PC-3 (cell line): Measurements from ENCODE around the gene MFAP3. TPM values are rescaled to one million over a fixed set of nuclear protein-coding genes. Genes with fewer than 3 reads are reported as not detected.
"Not testable (repeated sequence)": the region's sequence is repeated elsewhere in the genome, so short reads cannot be mapped to it uniquely, and the experiment has no call there.

Experiments
- ATAC-seq: fragments of 200-7000 bp; cut with Tn5 transposase; 2 replicates; pipeline ENCODE4 v1.9.1; 2020; ENCODE audit warnings: mild to moderate bottlenecking, moderate library complexity
- BruUV-seq: library from RNA; stranded (reverse); fragments of 400-500 nt; replicated peaks from 2 replicates; lab custom pipeline; 2021; lab: Mats Ljungman, UMichigan
- CTCF ChIA-PET: fragments of 300-600 bp; sonication (Branson Sonifier 250); formaldehyde crosslinking; loops from one replicate; lab custom pipeline; 2022; ENCODE audit warnings: antibody characterized with exemption; lab: Charles Lee
- POLR2A ChIA-PET: fragments of 300-600 bp; sonication (Branson Sonifier 250); formaldehyde crosslinking; loops from one replicate; lab custom pipeline; 2022; ENCODE audit warnings: antibody characterized with exemption; ENCODE audit not compliant: unreplicated experiment; lab: Charles Lee
- DNase-seq: peaks from one replicate; pipeline ENCODE4 v3.0.0-alpha.2; 2015
- H2AFZ ChIP-seq: fragments of 300-600 bp; sonication (generic); 2 replicates; pipeline ENCODE4 v1.6.0; 2016; ENCODE audit warnings: antibody characterized with exemption, low read length
- H3F3A ChIP-seq: fragments of 300-600 bp; sonication (generic); one replicate; pipeline ENCODE4 v1.6.0; 2017; ENCODE audit warnings: antibody characterized with exemption, low read length, control low read depth, mild to moderate bottlenecking; ENCODE audit not compliant: unreplicated experiment
- H3K27ac ChIP-seq: fragments of 300-600 bp; sonication (generic); 2 replicates; pipeline ENCODE4 v1.5.1; 2016; ENCODE audit warnings: mild to moderate bottlenecking, low read length
- H3K27me3 ChIP-seq: fragments of 300-600 bp; sonication (generic); 2 replicates; pipeline ENCODE4 v1.6.1; 2016; ENCODE audit warnings: low read length, mixed read lengths
- H3K36me3 ChIP-seq: fragments of 300-600 bp; sonication (generic); 2 replicates; pipeline ENCODE4 v1.6.1; 2016; ENCODE audit warnings: low read depth, mixed run types, low read length, mixed read lengths
- H3K4me1 ChIP-seq: fragments of 300-600 bp; sonication (generic); 2 replicates; pipeline ENCODE4 v1.5.1; 2016; ENCODE audit warnings: low read length; ENCODE audit not compliant: insufficient read depth
- H3K4me2 ChIP-seq: fragments of 300-600 bp; sonication (generic); 2 replicates; pipeline ENCODE4 v1.6.0; 2016; ENCODE audit warnings: low read length
- H3K4me3 ChIP-seq: fragments of 300-600 bp; sonication (generic); 2 replicates; pipeline ENCODE4 v1.5.1; 2016; ENCODE audit warnings: mild to moderate bottlenecking, low read length, mixed read lengths
- H3K79me2 ChIP-seq: fragments of 300-600 bp; sonication (generic); 2 replicates; pipeline ENCODE4 v1.6.1; 2017; ENCODE audit warnings: low read length, mixed read lengths
- H3K9ac ChIP-seq: fragments of 300-600 bp; sonication (generic); 2 replicates; pipeline ENCODE4 v1.6.0; 2016; ENCODE audit warnings: mild to moderate bottlenecking, low read length
- H3K9me2 ChIP-seq: fragments of 300-600 bp; sonication (generic); replicated peaks from 2 replicates; pipeline ENCODE4 v1.6.1; 2016; ENCODE audit warnings: mixed run types, low read length, mixed read lengths
- H3K9me3 ChIP-seq: fragments of 300-600 bp; sonication (generic); 2 replicates; pipeline ENCODE4 v1.6.1; 2016; ENCODE audit warnings: low read length, mixed read lengths
- H4K20me1 ChIP-seq: fragments of 300-600 bp; sonication (generic); 2 replicates; pipeline ENCODE4 v1.6.1; 2016; ENCODE audit warnings: low read length, mixed read lengths
- CTCF ChIP-seq: fragments of 300-600 bp; sonication (generic); conservative IDR thresholded peaks from 2 replicates; pipeline ENCODE4 v1.5.1; 2017; ENCODE audit warnings: antibody characterized with exemption, low read depth, mild to moderate bottlenecking, low read length
- EZH2 ChIP-seq: fragments of 300-600 bp; sonication (generic); IDR thresholded peaks from one replicate; pipeline ENCODE4 v1.6.1; 2017; ENCODE audit warnings: antibody characterized with exemption, mild to moderate bottlenecking, low read length; ENCODE audit not compliant: unreplicated experiment
- EZH2phosphoT487 ChIP-seq: fragments of 300-600 bp; sonication (generic); IDR thresholded peaks from 2 replicates; pipeline ENCODE4 v1.6.1; 2018; ENCODE audit warnings: mild to moderate bottlenecking, antibody characterized with exemption, low read length, borderline replicate concordance
- intact Hi-C: fragments of 100-400 bp; cut with micrococcal nuclease; formaldehyde crosslinking; loops from 2 replicates; pipeline ENCODE4 v1.9.0; 2023
- total RNA-seq: library from RNA; depleted of rRNA; stranded (reverse); fragments of >200 nt; gene quantifications from 2 replicates; pipeline ENCODE4 v1.2.3, GENCODE V29; 2014

The MFAP3 gene
- total RNA-seq, 1 experiment from 2014 or later, result 21.1 TPM

GRCh38 chr5:154065971-154066370 is 27.2 kb downstream of the MFAP3 start:
- no peaks in the 10 kb centered on the region for H3K79me2 ChIP-seq
- TF ChIP-seq EZH2phosphoT487 (no peak), EZH2 (no peak), CTCF (no peak)
- no TSS peak for BruUV-seq
- H4K20me1 ChIP-seq, result no peaks in the 10 kb centered on the region
- H3K9me2 ChIP-seq, result no peaks in the 10 kb centered on the region
- H3K4me2 ChIP-seq, result no peak overlapping the region
- no peak for DNase-seq
- no peaks in the 10 kb centered on the region for H3K4me1 ChIP-seq
- POLR2A ChIA-PET, result no interaction called here
- ATAC-seq, result no peak
- no peaks in the 10 kb centered on the region for H3K9me3 ChIP-seq
- H3K4me3 ChIP-seq, result no peak overlapping the region
- CTCF ChIA-PET, result no interaction called here
- no peaks in the 10 kb centered on the region for H3K27me3 ChIP-seq
- intact Hi-C loops, result no loop called here
- no peak overlapping the region for H3K9ac ChIP-seq
- no peaks in the 10 kb centered on the region for H3F3A ChIP-seq
- H3K27ac ChIP-seq, result no peak overlapping the region
- H2AFZ ChIP-seq, result no peak overlapping the region
- H3K36me3 ChIP-seq, result no peaks in the 10 kb centered on the region

GRCh38 chr5:154069854-154070253 is 31.1 kb downstream of the MFAP3 start:
- H3K4me1 ChIP-seq, H3K9me3 ChIP-seq, H3K9ac ChIP-seq, ATAC-seq, POLR2A ChIA-PET, H3K36me3 ChIP-seq, DNase-seq, H3F3A ChIP-seq, H3K4me3 ChIP-seq, H3K27me3 ChIP-seq, H3K9me2 ChIP-seq, H4K20me1 ChIP-seq, H3K79me2 ChIP-seq, H2AFZ ChIP-seq, H3K27ac ChIP-seq, H3K4me2 ChIP-seq, BruUV-seq: not testable (repeated sequence)
- CTCF ChIA-PET, result interaction anchor here (0.6 to 0.7 kb wide), 3 partner anchors 12 to 414 kb away, joined by 4 to 14 read pairs (median 7); no protein-coding TSS in a partner anchor
- intact Hi-C loops, result loop anchor here (10.0 kb wide), 1 partner anchor 215 kb away; no protein-coding TSS in a partner anchor

GRCh38 chr5:154071799-154072413 is 33.1 kb downstream of the MFAP3 start:
- Histone ChIP-seq H3K79me2 (no peaks in the 10 kb centered on the region), H3F3A (no peaks in the 10 kb centered on the region), H3K4me2 (peak overlapping the region; percentile 78), H2AFZ (peak overlapping the region; percentile 75), H3K36me3 (no peaks in the 10 kb centered on the region), H3K9me2 (no peaks in the 10 kb centered on the region), H3K27me3 (no peaks in the 10 kb centered on the region), H3K4me1 (no peaks in the 10 kb centered on the region), H3K9me3 (no peaks in the 10 kb centered on the region), H3K27ac (no peak overlapping the region), H3K4me3 (peak overlapping the region; percentile 56), H3K9ac (no peak overlapping the region), H4K20me1 (no peaks in the 10 kb centered on the region)
- ATAC-seq (peak; percentile 30), DNase-seq (no peak)
- no peak for TF ChIP-seq EZH2
- TF ChIP-seq EZH2phosphoT487, result no peak
- TF ChIP-seq CTCF, result no peak
- intact Hi-C loops, result loop anchor here (1.0 to 10.0 kb wide), 4 partner anchors 108 to 389 kb away; no protein-coding TSS in a partner anchor
- CTCF ChIA-PET, result interaction anchor here (0.5 to 1.5 kb wide), 7 partner anchors 51 to 349 kb away, joined by 3 to 13 read pairs (median 7); no protein-coding TSS in a partner anchor
- no TSS peak for BruUV-seq
- POLR2A ChIA-PET, result interaction anchor here (0.6 kb wide), 1 partner anchor 150 kb away, joined by 3 read pairs; no protein-coding TSS in a partner anchor
